Panc1 (cell line): Measurements from ENCODE around the gene GPATCH2L.

Experiments used
- POLR2AphosphoS5 ChIP-seq: IDR thresholded peaks from 2 replicates; pipeline ENCODE4 v1.6.1; 2012; ENCODE audit warnings: mild to moderate bottlenecking, low read depth, low read length, moderate library complexity
- REST ChIP-seq, 2 experiments: IDR thresholded peaks; 2 replicates each; pipeline ENCODE4 v1.6.1; 2011 to 2012; ENCODE audit warnings: low read depth in 2 of 2, control low read depth in 1 of 2, low read length in 1 of 2, mild to moderate bottlenecking in 1 of 2, moderate library complexity in 1 of 2; ENCODE audit not compliant: insufficient read depth in 1 of 2
- TF ChIP-seq, protein P1 (sequence below): fragments of 450-650 bp; IDR thresholded peaks from 2 replicates; pipeline ENCODE4 v1.5.1; 2017; ENCODE audit warnings: mild to moderate bottlenecking

- TF ChIP-seq, protein P1, sequence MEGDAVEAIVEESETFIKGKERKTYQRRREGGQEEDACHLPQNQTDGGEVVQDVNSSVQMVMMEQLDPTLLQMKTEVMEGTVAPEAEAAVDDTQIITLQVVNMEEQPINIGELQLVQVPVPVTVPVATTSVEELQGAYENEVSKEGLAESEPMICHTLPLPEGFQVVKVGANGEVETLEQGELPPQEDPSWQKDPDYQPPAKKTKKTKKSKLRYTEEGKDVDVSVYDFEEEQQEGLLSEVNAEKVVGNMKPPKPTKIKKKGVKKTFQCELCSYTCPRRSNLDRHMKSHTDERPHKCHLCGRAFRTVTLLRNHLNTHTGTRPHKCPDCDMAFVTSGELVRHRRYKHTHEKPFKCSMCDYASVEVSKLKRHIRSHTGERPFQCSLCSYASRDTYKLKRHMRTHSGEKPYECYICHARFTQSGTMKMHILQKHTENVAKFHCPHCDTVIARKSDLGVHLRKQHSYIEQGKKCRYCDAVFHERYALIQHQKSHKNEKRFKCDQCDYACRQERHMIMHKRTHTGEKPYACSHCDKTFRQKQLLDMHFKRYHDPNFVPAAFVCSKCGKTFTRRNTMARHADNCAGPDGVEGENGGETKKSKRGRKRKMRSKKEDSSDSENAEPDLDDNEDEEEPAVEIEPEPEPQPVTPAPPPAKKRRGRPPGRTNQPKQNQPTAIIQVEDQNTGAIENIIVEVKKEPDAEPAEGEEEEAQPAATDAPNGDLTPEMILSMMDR: no peak
- TF ChIP-seq REST (IDR thresholded peaks at IDR 0.05; ENCODE audit: insufficient read depth in 1 of 2, low read depth in 2 of 2, low read length in 1 of 2) (no peak), POLR2AphosphoS5 (no peak)
Observed at GRCh38 chr14:76250302-76250701, 98.6 kb downstream of the GPATCH2L start.
